OCI-LY1 (cell line): ENCODE data around the gene NTRK3.

Experiments used
- H2AFZ ChIP-seq: fragments of 200-600 bp; sonication (generic), shearing (Covaris generic); 2 replicates; pipeline ENCODE4 v1.6.0; 2014; ENCODE audit warnings: antibody characterized with exemption, mild to moderate bottlenecking, low read length
- H3F3A ChIP-seq: fragments of 200-600 bp; sonication (generic), shearing (Covaris generic); 2 replicates; pipeline ENCODE4 v1.6.0; 2014; ENCODE audit warnings: mild to moderate bottlenecking, antibody characterized with exemption, low read length, moderate library complexity; ENCODE audit not compliant: insufficient read depth
- H3K27ac ChIP-seq: fragments of 200-600 bp; sonication (generic); 2 replicates; pipeline ENCODE4 v1.5.1; 2014; ENCODE audit warnings: low read length, mixed run types, mild to moderate bottlenecking, low read depth; ENCODE audit not compliant: poor library complexity, severe bottlenecking
- H3K27me3 ChIP-seq: fragments of 200-600 bp; sonication (generic); 2 replicates; pipeline ENCODE4 v1.6.0; 2014; ENCODE audit warnings: antibody characterized with exemption, mild to moderate bottlenecking, low read length, moderate library complexity; ENCODE audit not compliant: insufficient read depth
- H3K36me3 ChIP-seq: fragments of 200-600 bp; sonication (generic); 2 replicates; pipeline ENCODE4 v1.6.1; 2014; ENCODE audit warnings: mild to moderate bottlenecking, antibody characterized with exemption, low read length, moderate library complexity, mixed read lengths; ENCODE audit not compliant: insufficient read depth
- H3K4me1 ChIP-seq: fragments of 200-600 bp; sonication (generic); 2 replicates; pipeline ENCODE4 v1.5.1; 2014; ENCODE audit warnings: mild to moderate bottlenecking, low read length, moderate library complexity; ENCODE audit not compliant: insufficient read depth, severe bottlenecking
- H3K4me2 ChIP-seq: fragments of 200-600 bp; sonication (generic), shearing (Covaris generic); 2 replicates; pipeline ENCODE4 v1.6.1; 2014; ENCODE audit warnings: low read length
- H3K4me3 ChIP-seq: fragments of 200-600 bp; sonication (generic); 2 replicates; pipeline ENCODE4 v1.5.1; 2014; ENCODE audit warnings: low read length, low read depth, mild to moderate bottlenecking, mixed read lengths; ENCODE audit not compliant: poor library complexity, severe bottlenecking
- H3K79me2 ChIP-seq: fragments of 200-600 bp; shearing (Covaris generic); 2 replicates; pipeline ENCODE4 v1.6.1; 2016; ENCODE audit warnings: mixed run types, low read length, mixed read lengths; ENCODE audit not compliant: insufficient read depth
- H3K9ac ChIP-seq: fragments of 200-600 bp; sonication (generic), shearing (Covaris generic); 2 replicates; pipeline ENCODE4 v1.6.1; 2014; ENCODE audit warnings: mild to moderate bottlenecking, low read length, mixed read lengths
- H3K9me2 ChIP-seq: fragments of 200-600 bp; sonication (generic), shearing (Covaris generic); 2 replicates; pipeline ENCODE4 v1.6.1; 2014; ENCODE audit warnings: low read depth, mild to moderate bottlenecking, low read length, mixed read lengths
- H3K9me3 ChIP-seq: fragments of 200-600 bp; shearing (Covaris generic); 2 replicates; pipeline ENCODE4 v1.6.1; 2014; ENCODE audit warnings: low read length, mixed read lengths
- H4K20me1 ChIP-seq: fragments of 200-600 bp; sonication (generic), shearing (Covaris generic); 2 replicates; pipeline ENCODE4 v1.6.0; 2016; ENCODE audit warnings: mild to moderate bottlenecking, low read length; ENCODE audit not compliant: insufficient read depth
- CTCF ChIP-seq: fragments of 200-600 bp; sonication (generic), shearing (Covaris generic); IDR thresholded peaks from 2 replicates; pipeline ENCODE4 v1.5.1; 2017; ENCODE audit warnings: mild to moderate bottlenecking, antibody characterized with exemption, low read length, moderate library complexity, mixed read lengths
- EZH2 ChIP-seq: fragments of 200-600 bp; sonication (generic), shearing (Covaris generic); IDR thresholded peaks from 2 replicates; pipeline ENCODE4 v1.8.0; 2017; ENCODE audit warnings: borderline replicate concordance, mixed run types, mild to moderate bottlenecking, antibody characterized with exemption, low read length, moderate library complexity, mixed read lengths

The NTRK3 gene

GRCh38 chr15:88284318-88284998 is 27.9 kb upstream of the NTRK3 start:
- Histone ChIP-seq H3K79me2 (no peaks in the 10 kb centered on the region), H3K36me3 (no peaks in the 10 kb centered on the region), H3F3A (no peaks in the 10 kb centered on the region), H3K4me3 (no peak overlapping the region), H3K9ac (no peak overlapping the region), H3K4me2 (no peak overlapping the region), H3K9me2 (no peaks in the 10 kb centered on the region), H2AFZ (no peak overlapping the region), H3K27ac (no peak overlapping the region), H3K4me1 (no peaks in the 10 kb centered on the region), H3K27me3 (no peaks in the 10 kb centered on the region), H3K9me3 (no peaks in the 10 kb centered on the region), H4K20me1 (no peaks in the 10 kb centered on the region)
- TF ChIP-seq CTCF (no peak), EZH2 (no peak)

- no peaks in the 10 kb centered on the region for H3F3A ChIP-seq
- no peak overlapping the region for H3K27ac ChIP-seq
- no peaks in the 10 kb centered on the region for H3K27me3 ChIP-seq
- no peak overlapping the region for H3K4me3 ChIP-seq
- H3K9me3 ChIP-seq: no peaks in the 10 kb centered on the region
- H3K9me2 ChIP-seq: no peaks in the 10 kb centered on the region
- no peaks in the 10 kb centered on the region for H3K36me3 ChIP-seq
- no peak for TF ChIP-seq CTCF
- no peak for TF ChIP-seq EZH2
- H2AFZ ChIP-seq: no peak overlapping the region
- H3K79me2 ChIP-seq: no peaks in the 10 kb centered on the region
- H3K4me1 ChIP-seq: no peaks in the 10 kb centered on the region
- no peaks in the 10 kb centered on the region for H4K20me1 ChIP-seq
- no peak overlapping the region for H3K4me2 ChIP-seq
- H3K9ac ChIP-seq: no peak overlapping the region
Observed at GRCh38 chr15:88282614-88283013, 26.1 kb upstream of the NTRK3 start.

GRCh38 chr15:88276821-88277410 is 20.4 kb upstream of the NTRK3 start:
- Histone ChIP-seq H3K4me3 (no peak overlapping the region), H3K4me2 (no peak overlapping the region), H3K4me1 (no peaks in the 10 kb centered on the region), H3K36me3 (no peaks in the 10 kb centered on the region), H3K27ac (no peak overlapping the region), H2AFZ (no peak overlapping the region), H3F3A (no peaks in the 10 kb centered on the region), H3K27me3 (no peaks in the 10 kb centered on the region), H3K9me3 (no peaks in the 10 kb centered on the region), H3K9ac (no peak overlapping the region), H3K79me2 (no peaks in the 10 kb centered on the region), H3K9me2 (no peaks in the 10 kb centered on the region), H4K20me1 (no peaks in the 10 kb centered on the region)
- TF ChIP-seq EZH2: no peak
- no peak for TF ChIP-seq CTCF
